Activated CD4-positive, alpha-beta T cell treated with anti-CD3 and anti-CD28 coated beads, Interleukin-2, amount 10 ng/mL, durations not matched to agents 24 days and 14 days (primary cell): ENCODE results near the gene SSRP1. TPM values are rescaled to one million over a fixed set of nuclear protein-coding genes. Genes with fewer than 3 reads are reported as not detected.

Experiments used
- DNase-seq: peaks from one replicate; pipeline ENCODE4 v3.0.0; 2022
- H3K27ac Mint-ChIP-seq: one replicate; pipeline ENCODE4 v1.8.0; 2022; ENCODE audit warnings: mild to moderate bottlenecking, mixed read lengths
- H3K27me3 Mint-ChIP-seq: one replicate; pipeline ENCODE4 v1.8.0; 2022; ENCODE audit warnings: mixed read lengths
- H3K36me3 Mint-ChIP-seq: one replicate; pipeline ENCODE4 v1.8.0; 2022; ENCODE audit warnings: low read depth, mild to moderate bottlenecking, mixed read lengths
- H3K4me1 Mint-ChIP-seq: one replicate; pipeline ENCODE4 v1.8.0; 2021; ENCODE audit warnings: mixed read lengths
- H3K4me3 Mint-ChIP-seq: one replicate; pipeline ENCODE4 v1.8.0; 2022; ENCODE audit warnings: mild to moderate bottlenecking, moderate library complexity, mixed read lengths
- H3K9me3 Mint-ChIP-seq: one replicate; pipeline ENCODE4 v1.8.0; 2021; ENCODE audit warnings: mixed read lengths
- intact Hi-C: fragments of 100-400 bp; cut with micrococcal nuclease; formaldehyde crosslinking; loops from one replicate; pipeline ENCODE4 v1.15.1; 2023
- total RNA-seq: library from RNA; stranded (reverse); gene quantifications from 2 replicates; pipeline ENCODE4 v1.2.3, GENCODE V29; 2022

The SSRP1 gene
- total RNA-seq, 1 donor from 2014 or later: 256 TPM

GRCh38 chr11:57324154-57324885, 11.4 kb downstream of the SSRP1 start:
- H3K36me3 Mint-ChIP-seq: peaks cover 45% of the 10 kb centered on the region
- H3K4me1 Mint-ChIP-seq: peaks cover 40% of the 10 kb centered on the region
- peak; percentile 67 for DNase-seq
- no peaks in the 10 kb centered on the region for H3K27me3 Mint-ChIP-seq
- no peaks in the 10 kb centered on the region for H3K9me3 Mint-ChIP-seq
- H3K4me3 Mint-ChIP-seq: peak overlapping the region; percentile 83
- peak overlapping the region; percentile 80 for H3K27ac Mint-ChIP-seq
- intact Hi-C loops: no loop called here

- H3K4me1 Mint-ChIP-seq: peaks cover 40% of the 10 kb centered on the region
- peaks cover 43% of the 10 kb centered on the region for H3K36me3 Mint-ChIP-seq
- H3K27ac Mint-ChIP-seq: peak overlapping the region; percentile 80
- peak overlapping the region; percentile 83 for H3K4me3 Mint-ChIP-seq
- H3K9me3 Mint-ChIP-seq: no peaks in the 10 kb centered on the region
- no peaks in the 10 kb centered on the region for H3K27me3 Mint-ChIP-seq
- intact Hi-C loops: no loop called here
- DNase-seq: no peak
Observed at GRCh38 chr11:57323855-57324153, 11.9 kb downstream of the SSRP1 start.

- H3K27me3 Mint-ChIP-seq: no peaks in the 10 kb centered on the region
- H3K4me3 Mint-ChIP-seq: peak overlapping the region; percentile 83
- H3K9me3 Mint-ChIP-seq: no peaks in the 10 kb centered on the region
- DNase-seq: no peak
- H3K4me1 Mint-ChIP-seq: peaks cover 40% of the 10 kb centered on the region
- H3K27ac Mint-ChIP-seq: peak overlapping the region; percentile 80
- intact Hi-C loops: no loop called here
- H3K36me3 Mint-ChIP-seq: peaks cover 38% of the 10 kb centered on the region
Observed at GRCh38 chr11:57323167-57323854, 12.4 kb downstream of the SSRP1 start.

GRCh38 chr11:57322256-57323166, 13.2 kb downstream of the SSRP1 start:
- intact Hi-C loops: no loop called here

GRCh38 chr11:57321388-57322255, 14.1 kb downstream of the SSRP1 start:
- intact Hi-C loops: no loop called here
- no peak overlapping the region for H3K4me3 Mint-ChIP-seq

More at GRCh38 chr11:57322256-57323166, 13.2 kb downstream of the SSRP1 start:
- H3K4me1 Mint-ChIP-seq: peaks cover 38% of the 10 kb centered on the region
- no peak overlapping the region for H3K27ac Mint-ChIP-seq
- peaks cover 37% of the 10 kb centered on the region for H3K36me3 Mint-ChIP-seq
- DNase-seq: no peak
- H3K9me3 Mint-ChIP-seq: no peaks in the 10 kb centered on the region
- H3K27me3 Mint-ChIP-seq: no peaks in the 10 kb centered on the region
- peak overlapping the region; percentile 83 for H3K4me3 Mint-ChIP-seq

GRCh38 chr11:57320719-57321387, 14.8 kb downstream of the SSRP1 start:
- no peak overlapping the region for H3K4me3 Mint-ChIP-seq
- H3K4me1 Mint-ChIP-seq: peaks cover 23% of the 10 kb centered on the region
- peaks cover 21% of the 10 kb centered on the region for H3K36me3 Mint-ChIP-seq
- H3K27ac Mint-ChIP-seq: no peak overlapping the region
- no peak for DNase-seq
- intact Hi-C loops: no loop called here
- no peaks in the 10 kb centered on the region for H3K27me3 Mint-ChIP-seq
- no peaks in the 10 kb centered on the region for H3K9me3 Mint-ChIP-seq

More at GRCh38 chr11:57321388-57322255, 14.1 kb downstream of the SSRP1 start:
- peaks cover 30% of the 10 kb centered on the region for H3K4me1 Mint-ChIP-seq
- no peak overlapping the region for H3K27ac Mint-ChIP-seq
- no peaks in the 10 kb centered on the region for H3K27me3 Mint-ChIP-seq
- DNase-seq: no peak
- no peaks in the 10 kb centered on the region for H3K9me3 Mint-ChIP-seq
- peaks cover 29% of the 10 kb centered on the region for H3K36me3 Mint-ChIP-seq

GRCh38 chr11:57320067-57320718, 15.5 kb downstream of the SSRP1 start:
- no peaks in the 10 kb centered on the region for H3K27me3 Mint-ChIP-seq
- no peaks in the 10 kb centered on the region for H3K9me3 Mint-ChIP-seq
- intact Hi-C loops: no loop called here
- no peak overlapping the region for H3K27ac Mint-ChIP-seq
- H3K36me3 Mint-ChIP-seq: peaks cover 15% of the 10 kb centered on the region
- peaks cover 16% of the 10 kb centered on the region for H3K4me1 Mint-ChIP-seq
- no peak for DNase-seq
- H3K4me3 Mint-ChIP-seq: no peak overlapping the region

GRCh38 chr11:57318178-57318577, 17.5 kb downstream of the SSRP1 start:
- H3K27me3 Mint-ChIP-seq: no peaks in the 10 kb centered on the region
- H3K9me3 Mint-ChIP-seq: no peaks in the 10 kb centered on the region
- no peak for DNase-seq
- no peak overlapping the region for H3K27ac Mint-ChIP-seq
- peaks cover 17% of the 10 kb centered on the region for H3K36me3 Mint-ChIP-seq
- peaks cover 12% of the 10 kb centered on the region for H3K4me1 Mint-ChIP-seq
- no peak overlapping the region for H3K4me3 Mint-ChIP-seq
- intact Hi-C loops: no loop called here

- H3K4me3 Mint-ChIP-seq: no peak overlapping the region
- DNase-seq: no peak
- peaks cover 20% of the 10 kb centered on the region for H3K36me3 Mint-ChIP-seq
- H3K9me3 Mint-ChIP-seq: no peaks in the 10 kb centered on the region
- H3K27ac Mint-ChIP-seq: no peak overlapping the region
- H3K27me3 Mint-ChIP-seq: no peaks in the 10 kb centered on the region
- peaks cover 7% of the 10 kb centered on the region for H3K4me1 Mint-ChIP-seq
- intact Hi-C loops: no loop called here
Observed at GRCh38 chr11:57316017-57316416, 19.7 kb downstream of the SSRP1 start.

GRCh38 chr11:57315491-57315890, 20.2 kb downstream of the SSRP1 start:
- peaks cover 16% of the 10 kb centered on the region for H3K36me3 Mint-ChIP-seq
- no peak overlapping the region for H3K4me3 Mint-ChIP-seq
- no peaks in the 10 kb centered on the region for H3K27me3 Mint-ChIP-seq
- H3K4me1 Mint-ChIP-seq: peaks cover 11% of the 10 kb centered on the region
- intact Hi-C loops: no loop called here
- no peak overlapping the region for H3K27ac Mint-ChIP-seq
- no peaks in the 10 kb centered on the region for H3K9me3 Mint-ChIP-seq
- DNase-seq: no peak

GRCh38 chr11:57314221-57314973, 21.3 kb downstream of the SSRP1 start:
- peaks cover 16% of the 10 kb centered on the region for H3K36me3 Mint-ChIP-seq
- intact Hi-C loops: no loop called here
- no peak overlapping the region for H3K27ac Mint-ChIP-seq
- DNase-seq: no peak
- H3K27me3 Mint-ChIP-seq: no peaks in the 10 kb centered on the region
- H3K4me3 Mint-ChIP-seq: no peak overlapping the region
- no peaks in the 10 kb centered on the region for H3K9me3 Mint-ChIP-seq
- peaks cover 11% of the 10 kb centered on the region for H3K4me1 Mint-ChIP-seq

- DNase-seq: no peak
- no peaks in the 10 kb centered on the region for H3K27me3 Mint-ChIP-seq
- peaks cover 13% of the 10 kb centered on the region for H3K36me3 Mint-ChIP-seq
- no peaks in the 10 kb centered on the region for H3K9me3 Mint-ChIP-seq
- H3K27ac Mint-ChIP-seq: no peak overlapping the region
- H3K4me3 Mint-ChIP-seq: no peak overlapping the region
- intact Hi-C loops: no loop called here
- H3K4me1 Mint-ChIP-seq: peaks cover 11% of the 10 kb centered on the region
Observed at GRCh38 chr11:57313788-57314135, 21.9 kb downstream of the SSRP1 start.
